Suprapubic skin (tissue), 4 donors: ENCODE measurements around the gene GRM7. TPM values are rescaled to one million over a fixed set of nuclear protein-coding genes. Genes with fewer than 3 reads are reported as not detected.

Source experiments
- DNase-seq, 2 donors: peaks; one replicate each; pipeline ENCODE4 v3.0.0-alpha.2; 2019; ENCODE audit warnings: low spot score in 2 of 2
- H3K27ac ChIP-seq: fragments of 200-600 bp; sonication (generic); one replicate; pipeline ENCODE4 v1.5.1; 2019
- H3K27me3 ChIP-seq: fragments of 200-600 bp; sonication (generic); one replicate; pipeline ENCODE4 v1.5.1; 2019
- H3K36me3 ChIP-seq: fragments of 200-600 bp; sonication (generic); one replicate; pipeline ENCODE4 v1.5.1; 2019
- H3K4me1 ChIP-seq: fragments of 200-600 bp; sonication (generic); one replicate; pipeline ENCODE4 v1.5.1; 2019
- H3K4me3 ChIP-seq: fragments of 200-600 bp; sonication (generic); one replicate; pipeline ENCODE4 v1.5.1; 2019; ENCODE audit warnings: mild to moderate bottlenecking
- H3K9me3 ChIP-seq: fragments of 200-600 bp; sonication (generic); one replicate; pipeline ENCODE4 v1.5.1; 2019
- EP300 ChIP-seq: sonication (generic); formaldehyde crosslinking; IDR thresholded peaks from one replicate; pipeline ENCODE4 v1.6.1; 2017; ENCODE audit warnings: antibody characterized with exemption
- POLR2A ChIP-seq, 2 donors: fragments of 450-650 bp; IDR thresholded peaks; one replicate each; pipeline ENCODE4 v1.6.1; 2017; ENCODE audit warnings: antibody characterized with exemption in 2 of 2, mild to moderate bottlenecking in 2 of 2, moderate library complexity in 2 of 2
- POLR2AphosphoS5 ChIP-seq, 3 donors: sonication (generic); formaldehyde crosslinking; IDR thresholded peaks; one replicate each; pipeline ENCODE4 v1.6.1; 2017; ENCODE audit warnings: antibody characterized with exemption in 3 of 3
- WGBS: methylation state at CpG from one replicate; pipeline ENCODE4 v1.1.5; 2018; 5-methylcytosine and 5-hydroxymethylcytosine counted together
- total RNA-seq, 4 donors: library from RNA; depleted of rRNA; stranded (reverse); fragments of >200 nt; gene quantifications; one replicate each; pipeline ENCODE4 v1.1.0, GENCODE V29; 2016
- TF ChIP-seq, protein P1 (sequence below), 2 donors: fragments of 200-600 bp in 1 of 2; fragments of 450-650 bp in 1 of 2; sonication (generic) in 1 of 2; IDR thresholded peaks; one replicate each; pipeline ENCODE4 v1.5.1; 2016 to 2019; ENCODE audit warnings: antibody characterized with exemption in 2 of 2, mild to moderate bottlenecking in 1 of 2, moderate library complexity in 1 of 2

Gene GRM7
- total RNA-seq, 4 donors from 2014 or later = 0.21 to 0.48 TPM; not detected in 2

DNA sequence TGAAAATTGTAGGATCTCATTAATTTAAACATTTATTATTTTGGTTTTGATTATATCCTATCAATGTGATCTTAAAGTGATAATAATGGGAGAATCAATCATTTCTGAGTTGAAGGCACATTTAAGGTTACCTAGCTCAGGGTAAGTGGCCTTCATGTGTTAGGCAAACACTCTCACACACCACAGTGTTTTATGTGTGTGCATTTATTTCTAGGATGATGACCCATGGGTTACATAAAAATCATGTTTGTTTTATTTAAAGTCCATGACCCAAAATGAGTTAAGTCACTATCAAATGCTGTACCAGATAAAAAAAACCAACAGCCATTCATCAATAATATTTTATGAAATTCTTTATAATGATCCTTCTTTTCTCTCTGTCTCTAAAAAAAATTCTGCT is 520.8 kb downstream of the GRM7 start:
- Histone ChIP-seq H3K36me3 (no peaks in the 10 kb centered on the region), H3K4me3 (no peak overlapping the region), H3K9me3 (no peaks in the 10 kb centered on the region), H3K27me3 (no peaks in the 10 kb centered on the region), H3K27ac (no peak overlapping the region), H3K4me1 (no peaks in the 10 kb centered on the region)
- DNase-seq = no peak
- TF ChIP-seq, protein P1, sequence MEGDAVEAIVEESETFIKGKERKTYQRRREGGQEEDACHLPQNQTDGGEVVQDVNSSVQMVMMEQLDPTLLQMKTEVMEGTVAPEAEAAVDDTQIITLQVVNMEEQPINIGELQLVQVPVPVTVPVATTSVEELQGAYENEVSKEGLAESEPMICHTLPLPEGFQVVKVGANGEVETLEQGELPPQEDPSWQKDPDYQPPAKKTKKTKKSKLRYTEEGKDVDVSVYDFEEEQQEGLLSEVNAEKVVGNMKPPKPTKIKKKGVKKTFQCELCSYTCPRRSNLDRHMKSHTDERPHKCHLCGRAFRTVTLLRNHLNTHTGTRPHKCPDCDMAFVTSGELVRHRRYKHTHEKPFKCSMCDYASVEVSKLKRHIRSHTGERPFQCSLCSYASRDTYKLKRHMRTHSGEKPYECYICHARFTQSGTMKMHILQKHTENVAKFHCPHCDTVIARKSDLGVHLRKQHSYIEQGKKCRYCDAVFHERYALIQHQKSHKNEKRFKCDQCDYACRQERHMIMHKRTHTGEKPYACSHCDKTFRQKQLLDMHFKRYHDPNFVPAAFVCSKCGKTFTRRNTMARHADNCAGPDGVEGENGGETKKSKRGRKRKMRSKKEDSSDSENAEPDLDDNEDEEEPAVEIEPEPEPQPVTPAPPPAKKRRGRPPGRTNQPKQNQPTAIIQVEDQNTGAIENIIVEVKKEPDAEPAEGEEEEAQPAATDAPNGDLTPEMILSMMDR (IDR thresholded peaks at IDR 0.05) = no peak
- TF ChIP-seq EP300 (no peak), POLR2AphosphoS5 (IDR thresholded peaks at IDR 0.05) (no peak)

- Histone ChIP-seq H3K4me1 (no peaks in the 10 kb centered on the region), H3K4me3 (no peak overlapping the region), H3K36me3 (no peaks in the 10 kb centered on the region), H3K9me3 (no peaks in the 10 kb centered on the region), H3K27ac (no peak overlapping the region), H3K27me3 (no peaks in the 10 kb centered on the region)
- TF ChIP-seq EP300 = no peak
- WGBS = 67% methylated on average over 2 of the region's 2 CpGs
- no peak for DNase-seq
Observed at GRCh38 chr3:7382293-7383010, 521.5 kb downstream of the GRM7 start.

- 62% methylated on average over 2 of the region's 2 CpGs for WGBS
- no peak for DNase-seq
- Histone ChIP-seq H3K27me3 (no peaks in the 10 kb centered on the region), H3K4me3 (no peak overlapping the region), H3K27ac (no peak overlapping the region), H3K4me1 (no peaks in the 10 kb centered on the region), H3K36me3 (no peaks in the 10 kb centered on the region), H3K9me3 (no peaks in the 10 kb centered on the region)
- TF ChIP-seq EP300 (no peak), POLR2A (IDR thresholded peaks at IDR 0.05) (no peak), POLR2AphosphoS5 (IDR thresholded peaks at IDR 0.05) (no peak)
- TF ChIP-seq, protein P1 (IDR thresholded peaks at IDR 0.05) = no peak
Observed at GRCh38 chr3:7385635-7386034, 524.7 kb downstream of the GRM7 start.

- TF ChIP-seq POLR2AphosphoS5 (IDR thresholded peaks at IDR 0.05) (no peak), POLR2A (IDR thresholded peaks at IDR 0.05) (no peak), EP300 (no peak)
- TF ChIP-seq, protein P1 (IDR thresholded peaks at IDR 0.05) = no peak
- no peak for DNase-seq
- Histone ChIP-seq H3K9me3 (no peaks in the 10 kb centered on the region), H3K36me3 (no peaks in the 10 kb centered on the region), H3K4me3 (no peak overlapping the region), H3K27ac (no peak overlapping the region), H3K27me3 (no peaks in the 10 kb centered on the region), H3K4me1 (no peaks in the 10 kb centered on the region)
- WGBS = 85% methylated on average over 2 of the region's 2 CpGs
Observed at GRCh38 chr3:7388026-7388425, 527.1 kb downstream of the GRM7 start.

DNA sequence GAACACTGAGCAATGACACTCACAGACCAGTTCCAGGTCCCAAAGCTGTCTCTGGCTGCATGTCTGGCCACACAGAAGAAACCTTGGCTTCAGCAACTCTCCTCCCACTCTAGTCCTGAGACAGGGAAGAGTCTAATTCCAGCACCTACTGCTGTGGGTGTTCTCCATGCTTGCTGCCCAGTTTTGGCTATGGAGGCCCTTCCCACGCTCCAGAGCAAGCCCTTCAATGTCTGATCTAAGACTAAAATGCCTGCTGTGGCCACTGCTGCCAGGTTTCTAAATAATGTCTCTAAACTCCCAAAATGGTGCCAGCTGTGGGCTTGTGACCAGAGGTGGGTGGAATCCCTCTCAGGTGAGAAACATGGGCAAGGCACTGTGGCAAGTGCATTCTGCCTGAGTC is 531.3 kb downstream of the GRM7 start:
- WGBS = 83% methylated on average over 1 of the region's 1 CpG
- no peaks in the 10 kb centered on the region for H3K4me1 ChIP-seq
- no peaks in the 10 kb centered on the region for H3K27me3 ChIP-seq
- no peak for DNase-seq
- no peak overlapping the region for H3K27ac ChIP-seq
- H3K36me3 ChIP-seq = no peaks in the 10 kb centered on the region
- no peak overlapping the region for H3K4me3 ChIP-seq
- TF ChIP-seq POLR2A (IDR thresholded peaks at IDR 0.05) (no peak), POLR2AphosphoS5 (IDR thresholded peaks at IDR 0.05) (no peak), EP300 (no peak)
- TF ChIP-seq, protein P1 (IDR thresholded peaks at IDR 0.05) = no peak
- no peaks in the 10 kb centered on the region for H3K9me3 ChIP-seq
